ENCODE results near the gene GLT8D1. TPM values are rescaled to one million over a fixed set of nuclear protein-coding genes. Genes with fewer than 3 reads are reported as not detected.

GLT8D1 gene
- total and polyA plus RNA-seq, 2 of the 13 experiments (the other 11 are each of a cell fraction or from before 2014, with no cell fraction given) = 110 to 121 TPM

DNA sequence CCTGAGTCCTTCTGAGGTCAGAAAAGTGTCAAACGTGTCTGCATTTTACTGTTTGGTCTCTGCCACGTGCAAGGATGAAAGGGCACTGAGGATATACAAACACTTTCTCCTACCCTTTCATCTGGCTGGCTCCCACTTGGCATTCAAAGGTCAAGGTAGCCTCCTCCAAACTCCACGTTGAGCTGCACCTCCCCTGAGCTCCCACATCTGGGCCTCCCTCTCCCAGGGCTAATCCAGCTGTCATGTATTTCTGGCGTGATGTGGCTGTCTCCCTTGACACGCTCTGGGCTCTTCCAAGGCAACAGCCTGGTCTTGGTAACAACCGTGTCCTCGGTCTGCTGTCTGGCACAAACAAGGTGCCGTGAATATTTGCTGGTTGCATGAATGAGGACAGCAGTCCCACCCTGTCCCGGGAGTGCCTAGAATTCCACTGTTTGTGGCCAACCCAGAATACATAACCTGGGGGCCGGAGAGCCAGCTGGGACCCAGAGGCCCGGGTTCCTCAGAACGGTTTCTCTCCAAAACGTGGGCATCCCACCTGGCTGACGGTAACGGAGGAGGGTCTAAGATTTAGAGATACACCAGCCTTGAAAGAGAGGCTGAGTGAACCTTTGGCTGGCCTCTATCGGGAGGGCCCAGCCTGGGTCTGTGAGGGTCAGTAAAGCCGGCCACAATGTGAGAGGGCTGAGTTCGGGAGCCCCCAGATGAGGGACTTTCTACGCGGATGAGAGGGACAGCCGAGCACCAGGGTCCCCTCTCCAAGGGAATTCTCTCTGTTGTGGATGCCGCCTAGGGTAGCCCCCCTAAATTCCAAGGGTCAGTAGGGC is 767 bp downstream of the GLT8D1 start (continued):
- TF ChIP-seq CSRNP2 (CRISPR knock-in tag; conservative IDR thresholded peaks at IDR 0.05; ENCODE audit: low read depth) (no peak), MAF1 (CRISPR knock-in tag; IDR thresholded peaks at IDR 0.05; ENCODE audit: borderline replicate concordance) (no peak), ZBTB20 (CRISPR knock-in tag; IDR thresholded peaks at IDR 0.05; ENCODE audit: borderline replicate concordance, low read depth) (peak; percentile 31; the same call in 1 of the 2 replicates), SMAD3 (CRISPR knock-in tag; IDR thresholded peaks at IDR 0.05) (peak; percentile 74), NR2F2 (IDR thresholded peaks at IDR 0.05; ENCODE audit: borderline replicate concordance, low read depth) (peak; percentile 94), MEF2D (CRISPR knock-in tag; IDR thresholded peaks at IDR 0.05) (no peak; the same call in 1 of the 2 replicates), NR3C1 (CRISPR knock-in tag; IDR thresholded peaks at IDR 0.05) (no peak), GZF1 (CRISPR knock-in tag; IDR thresholded peaks at IDR 0.05) (0 out of 2 replicates have a peak, but pooled peaks have one; percentile 8), ZNF7 (CRISPR knock-in tag; IDR thresholded peaks at IDR 0.05) (no peak), KAT7 (CRISPR knock-in tag; IDR thresholded peaks at IDR 0.05; ENCODE audit: borderline replicate concordance) (no peak), HNF4A (CRISPR knock-in tag; IDR thresholded peaks at IDR 0.05) (peak; percentile 94), ZBTB4 (CRISPR knock-in tag; IDR thresholded peaks at IDR 0.05; ENCODE audit: borderline replicate concordance) (no peak), ZNF484 (CRISPR knock-in tag; IDR thresholded peaks at IDR 0.05; ENCODE audit: borderline replicate concordance, low read depth) (no peak), HNRNPUL1 (IDR thresholded peaks at IDR 0.05; ENCODE audit: low read depth, low read length) (no peak), ZZZ3 (CRISPR knock-in tag; IDR thresholded peaks at IDR 0.05; ENCODE audit: borderline replicate concordance) (peak; percentile 53; the same call in 1 of the 2 replicates), CREB3 (CRISPR knock-in tag; IDR thresholded peaks at IDR 0.05) (no peak), BCL3 (CRISPR knock-in tag; IDR thresholded peaks at IDR 0.05) (no peak)
- TF ChIP-seq, protein P1, sequence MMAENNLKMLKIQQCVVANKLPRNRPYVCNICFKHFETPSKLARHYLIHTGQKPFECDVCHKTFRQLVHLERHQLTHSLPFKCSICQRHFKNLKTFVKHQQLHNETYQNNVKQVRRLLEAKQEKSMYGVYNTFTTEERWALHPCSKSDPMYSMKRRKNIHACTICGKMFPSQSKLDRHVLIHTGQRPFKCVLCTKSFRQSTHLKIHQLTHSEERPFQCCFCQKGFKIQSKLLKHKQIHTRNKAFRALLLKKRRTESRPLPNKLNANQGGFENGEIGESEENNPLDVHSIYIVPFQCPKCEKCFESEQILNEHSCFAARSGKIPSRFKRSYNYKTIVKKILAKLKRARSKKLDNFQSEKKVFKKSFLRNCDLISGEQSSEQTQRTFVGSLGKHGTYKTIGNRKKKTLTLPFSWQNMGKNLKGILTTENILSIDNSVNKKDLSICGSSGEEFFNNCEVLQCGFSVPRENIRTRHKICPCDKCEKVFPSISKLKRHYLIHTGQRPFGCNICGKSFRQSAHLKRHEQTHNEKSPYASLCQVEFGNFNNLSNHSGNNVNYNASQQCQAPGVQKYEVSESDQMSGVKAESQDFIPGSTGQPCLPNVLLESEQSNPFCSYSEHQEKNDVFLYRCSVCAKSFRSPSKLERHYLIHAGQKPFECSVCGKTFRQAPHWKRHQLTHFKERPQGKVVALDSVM (CRISPR knock-in tag; IDR thresholded peaks at IDR 0.05) = peak; percentile 89
- TF ChIP-seq, protein P2, sequence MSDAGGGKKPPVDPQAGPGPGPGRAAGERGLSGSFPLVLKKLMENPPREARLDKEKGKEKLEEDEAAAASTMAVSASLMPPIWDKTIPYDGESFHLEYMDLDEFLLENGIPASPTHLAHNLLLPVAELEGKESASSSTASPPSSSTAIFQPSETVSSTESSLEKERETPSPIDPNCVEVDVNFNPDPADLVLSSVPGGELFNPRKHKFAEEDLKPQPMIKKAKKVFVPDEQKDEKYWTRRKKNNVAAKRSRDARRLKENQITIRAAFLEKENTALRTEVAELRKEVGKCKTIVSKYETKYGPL (CRISPR knock-in tag; IDR thresholded peaks at IDR 0.05) = 0 out of 2 replicates have a peak, but pooled peaks have one; percentile 53

Measured in HepG2 (cell line).